NCI-H82 treated with DMSO at 0.1 percent for 48 hours (cell line): ENCODE data around the gene FOXK1.
A peak's percentile ranks its signal among the peaks of the same experiment; 100 is the strongest.
"Not testable (repeated sequence)": the region's sequence is repeated elsewhere in the genome, so short reads cannot be mapped to it uniquely, and the experiment has no call there.

Experiments
- DNase-seq: peaks from one replicate; lab custom pipeline; 2025; ENCODE audit not compliant: unreplicated experiment; lab: John Stamatoyannopoulos, UW

FOXK1 gene

GRCh38 chr7:4681886-4682620, at the start of gene FOXK1:
FOXK1 (plus strand) TSS chr7:4682295; CDS start chr7:4682309, 14 bp downstream.
- DNase-seq = peak; percentile 30

DNA sequence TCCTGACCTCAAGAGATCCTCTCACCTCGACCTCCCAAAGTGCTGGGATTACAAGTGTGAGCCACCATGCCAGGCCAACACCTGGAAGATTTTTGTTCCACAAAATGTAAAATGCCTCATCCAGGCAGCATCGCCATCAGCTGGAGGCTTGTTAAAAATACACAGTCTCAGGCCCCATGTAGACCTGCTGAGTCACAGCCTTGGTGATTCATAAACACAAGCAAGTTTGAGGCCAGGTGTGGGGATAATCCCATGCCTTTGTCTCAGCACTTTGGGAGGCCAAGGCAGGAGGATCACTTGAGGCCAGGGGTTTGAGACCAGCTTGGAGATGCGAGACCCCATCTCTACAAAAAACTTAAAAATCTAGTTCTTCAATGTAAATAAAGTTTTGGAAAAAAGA, 49.1 kb upstream of the FOXK1 start:
- no peak for DNase-seq

- no peak for DNase-seq
Observed at GRCh38 chr7:4634166-4634565, 47.9 kb upstream of the FOXK1 start.

GRCh38 chr7:4638781-4639575, 43.1 kb upstream of the FOXK1 start:
- no peak for DNase-seq

GRCh38 chr7:4641091-4641666, 40.9 kb upstream of the FOXK1 start:
- DNase-seq = no peak

GRCh38 chr7:4641667-4642467, 40.2 kb upstream of the FOXK1 start:
- peak; percentile 72 for DNase-seq

DNA sequence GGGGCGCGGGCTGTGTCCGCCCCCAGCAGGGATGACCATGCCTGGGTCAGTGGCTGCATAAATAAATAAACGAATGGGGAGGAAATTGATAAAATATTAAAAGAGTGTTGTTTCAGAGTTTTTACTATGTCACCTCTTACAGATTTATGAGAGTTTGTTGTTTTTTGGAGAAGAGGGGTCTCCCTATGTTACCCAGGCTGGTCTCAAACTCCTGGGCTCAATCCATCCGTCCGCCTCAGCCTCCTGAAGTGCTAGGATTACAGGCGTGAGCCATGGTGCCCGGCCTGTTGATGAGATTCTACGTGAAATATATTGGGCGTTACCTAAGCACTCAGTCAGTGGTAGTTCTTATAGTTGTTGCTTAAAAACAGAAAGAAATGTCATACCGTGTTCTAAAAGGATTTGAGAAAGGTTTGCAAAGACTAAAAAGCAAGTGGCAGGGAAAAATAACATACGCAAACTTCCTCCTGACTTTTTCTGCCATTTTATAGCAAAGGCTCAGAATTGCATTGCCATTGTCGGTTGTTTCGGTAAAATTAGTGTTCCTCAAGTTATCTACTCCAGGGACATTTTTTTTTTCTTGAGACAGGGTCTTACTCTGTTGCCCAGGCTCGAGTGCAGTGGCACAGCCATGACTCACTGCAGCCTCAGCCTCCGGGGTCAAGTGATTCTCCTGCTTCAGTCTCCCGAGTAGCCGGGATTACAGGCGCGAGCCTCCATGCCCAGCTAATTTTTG, 39.5 kb upstream of the FOXK1 start:
- DNase-seq = no peak

DNA sequence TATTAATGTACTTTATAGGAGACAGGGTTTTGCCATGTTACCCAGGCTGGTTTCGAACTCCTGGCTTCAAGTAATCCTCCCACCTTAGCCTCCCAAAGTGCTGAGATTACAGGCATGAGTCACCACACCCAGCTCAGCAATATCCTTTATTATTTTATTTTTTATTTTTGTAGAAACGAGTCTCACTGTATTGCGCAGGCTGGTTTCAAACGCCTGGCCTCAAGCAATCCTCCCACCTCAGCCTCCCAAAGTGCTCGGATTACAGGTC, 39.0 kb upstream of the FOXK1 start:
- DNase-seq = not testable (repeated sequence)

GRCh38 chr7:4645246-4645645, 36.8 kb upstream of the FOXK1 start:
- no peak for DNase-seq

DNA sequence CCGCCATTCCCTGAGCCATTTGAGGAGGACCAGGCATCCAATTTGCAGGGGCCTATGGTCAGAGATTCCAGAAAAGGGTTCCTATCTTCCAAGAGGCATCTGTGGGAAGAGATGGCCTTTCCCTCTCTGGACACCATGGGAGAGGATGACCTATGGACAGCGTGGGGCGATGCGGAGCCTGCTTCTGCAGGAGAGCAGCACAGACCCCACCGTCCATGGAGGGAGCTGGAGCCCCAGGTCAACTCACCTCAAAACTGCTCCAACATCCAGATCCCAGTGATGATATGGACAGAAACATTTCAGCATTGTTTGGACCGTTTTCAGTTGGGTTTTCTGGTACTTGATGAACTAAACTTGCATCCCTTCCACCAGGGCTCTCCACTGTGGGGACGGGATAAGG, 34.0 kb upstream of the FOXK1 start:
- DNase-seq = no peak

- DNase-seq = no peak
Observed at GRCh38 chr7:4650433-4651047, 31.6 kb upstream of the FOXK1 start.

- no peak for DNase-seq
Observed at GRCh38 chr7:4653771-4654170, 28.3 kb upstream of the FOXK1 start.

GRCh38 chr7:4655311-4655710, 26.8 kb upstream of the FOXK1 start:
- no peak for DNase-seq

DNA sequence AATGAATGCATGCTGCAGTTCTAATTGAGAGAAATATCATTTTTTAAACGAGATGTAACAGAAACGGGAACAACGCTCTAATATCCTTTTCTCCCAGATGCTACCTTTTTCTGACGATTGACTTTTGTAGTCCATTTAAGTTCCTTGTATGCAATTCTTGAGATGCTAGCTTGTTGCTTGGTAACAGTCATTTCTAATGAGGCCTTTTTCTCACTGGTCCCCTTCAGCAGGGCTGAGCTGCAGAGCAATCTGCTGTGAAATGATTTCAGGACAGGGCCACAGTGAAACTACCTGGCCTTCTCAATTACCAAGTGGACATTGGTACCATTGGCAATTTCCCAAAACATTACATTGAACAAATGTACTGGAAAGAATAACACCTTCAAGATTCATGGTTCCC, 26.2 kb upstream of the FOXK1 start:
- no peak for DNase-seq

GRCh38 chr7:4657640-4658417, 24.3 kb upstream of the FOXK1 start:
- no peak for DNase-seq

DNA sequence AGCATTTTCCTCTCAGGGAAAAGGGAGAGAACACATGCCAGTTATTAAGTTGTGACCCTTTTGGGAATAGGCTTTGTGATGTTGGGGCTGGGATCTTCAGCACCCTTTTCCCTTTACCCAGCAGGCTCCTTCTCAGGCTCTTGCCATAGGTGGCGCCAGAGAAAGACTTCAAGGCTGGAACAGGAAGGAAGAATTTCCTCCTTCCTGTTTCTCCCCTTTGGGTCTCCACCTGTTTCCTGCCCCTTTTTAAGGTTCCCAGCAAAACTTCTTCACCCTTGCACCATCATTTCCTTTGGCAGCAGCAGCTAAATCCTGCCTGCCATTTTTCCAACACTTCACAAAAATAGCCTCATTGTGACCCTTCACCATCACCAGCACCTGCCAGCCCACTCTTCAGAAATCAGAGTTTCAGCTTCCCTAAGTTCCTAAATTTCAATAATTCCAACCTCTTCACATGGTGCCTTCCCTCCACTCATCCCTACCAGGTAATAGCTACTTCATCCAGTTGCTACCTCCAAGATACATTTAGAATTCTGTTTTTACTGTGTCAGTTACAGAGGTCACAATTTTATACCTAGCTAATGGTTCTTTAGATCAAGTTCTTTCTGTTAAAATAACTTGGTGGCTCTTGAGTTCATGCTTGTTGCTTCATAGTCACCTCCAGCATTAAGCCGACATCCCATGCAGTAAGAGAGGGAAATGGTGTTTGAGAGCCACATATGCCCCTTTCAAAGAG, 22.4 kb upstream of the FOXK1 start:
- no peak for DNase-seq

GRCh38 chr7:4661871-4662270, 20.2 kb upstream of the FOXK1 start:
- DNase-seq = no peak

DNA sequence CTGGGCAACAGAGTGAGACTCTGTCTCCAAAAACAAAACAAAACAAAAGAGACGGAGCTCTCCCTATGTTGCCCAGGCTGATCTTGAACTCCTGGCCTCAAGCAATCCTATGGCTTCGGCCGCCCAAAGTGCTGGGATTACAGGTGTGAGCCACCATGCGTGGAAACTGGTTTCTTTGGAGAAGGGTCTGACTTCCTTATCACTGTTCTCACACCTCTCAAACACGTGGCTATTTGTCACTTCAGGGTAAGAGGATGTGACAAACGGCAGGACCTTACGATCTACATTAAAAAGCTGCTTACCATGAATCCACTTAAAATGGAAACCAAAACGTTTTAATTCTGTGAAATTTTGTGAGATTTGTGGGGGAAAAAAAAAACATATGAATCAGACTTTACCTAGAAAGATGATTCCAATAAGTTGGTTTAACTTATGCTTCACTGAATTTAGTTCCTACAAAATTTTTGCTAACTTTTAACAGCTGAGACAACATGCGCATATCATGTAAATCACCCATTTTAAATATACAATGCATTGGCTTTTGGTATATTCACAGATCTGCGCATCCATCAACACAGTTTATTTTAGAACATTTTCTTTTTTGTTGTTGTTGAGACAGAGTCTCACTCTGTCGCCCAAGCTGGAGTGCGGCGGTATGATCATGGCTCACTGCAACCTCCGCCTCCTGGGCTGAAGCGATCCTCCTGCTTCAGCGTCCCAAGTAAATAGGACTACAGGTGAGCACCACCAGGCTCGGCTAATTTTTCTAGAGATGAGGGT, 18.7 kb upstream of the FOXK1 start:
- DNase-seq = no peak
